ENCODE data around the gene PACRG.
"Not testable (repeated sequence)": the region's sequence is repeated elsewhere in the genome, so short reads cannot be mapped to it uniquely, and the experiment has no call there.

PACRG gene

GRCh38 chr6:163300838-163301237 is 573.1 kb downstream of the PACRG start:
- DNase-seq = no peak

- no peak for DNase-seq
Measured at GRCh38 chr6:163301726-163302635, 574.2 kb downstream of the PACRG start.

DNA sequence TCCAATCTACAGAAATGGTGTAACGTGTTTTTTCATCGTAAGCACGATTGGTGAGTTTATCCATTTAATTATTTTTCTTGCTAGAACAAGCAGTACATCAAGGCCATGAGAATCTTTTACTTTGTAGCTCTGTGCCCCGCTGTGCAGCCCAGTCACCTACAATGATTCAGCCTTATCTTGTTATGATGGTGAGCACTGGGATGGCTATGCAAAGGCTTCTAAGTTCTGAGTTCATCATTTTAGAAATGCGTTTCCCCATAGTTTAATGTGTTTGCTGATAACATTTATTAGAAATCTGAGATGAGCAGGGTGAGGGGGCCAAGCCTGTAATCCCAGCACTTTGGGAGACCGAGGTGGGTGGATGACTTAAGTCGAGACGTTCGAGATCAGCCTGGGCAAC is 575.0 kb downstream of the PACRG start:
- no peak for DNase-seq

DNA sequence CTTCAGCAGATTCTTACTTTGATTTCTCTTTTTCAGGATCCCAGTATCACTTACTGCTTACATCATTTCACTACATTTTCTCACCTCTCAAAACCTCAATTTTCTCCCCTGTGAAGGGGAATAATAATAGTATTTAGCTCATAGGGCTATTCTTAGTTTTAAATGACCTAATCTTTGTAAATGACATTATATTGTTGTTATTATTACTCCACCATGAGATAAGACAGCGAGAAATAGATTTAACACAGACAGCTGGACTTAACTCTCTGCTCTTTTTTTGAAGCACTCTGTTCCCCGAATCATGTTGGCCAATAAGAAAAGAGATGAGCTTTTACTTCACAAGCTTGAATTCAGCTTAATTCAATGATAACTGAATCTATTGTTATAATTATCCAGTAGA is 578.2 kb downstream of the PACRG start:
- DNase-seq = no peak

- no peak for DNase-seq
Measured at GRCh38 chr6:163308629-163309440, 581.1 kb downstream of the PACRG start.

DNA sequence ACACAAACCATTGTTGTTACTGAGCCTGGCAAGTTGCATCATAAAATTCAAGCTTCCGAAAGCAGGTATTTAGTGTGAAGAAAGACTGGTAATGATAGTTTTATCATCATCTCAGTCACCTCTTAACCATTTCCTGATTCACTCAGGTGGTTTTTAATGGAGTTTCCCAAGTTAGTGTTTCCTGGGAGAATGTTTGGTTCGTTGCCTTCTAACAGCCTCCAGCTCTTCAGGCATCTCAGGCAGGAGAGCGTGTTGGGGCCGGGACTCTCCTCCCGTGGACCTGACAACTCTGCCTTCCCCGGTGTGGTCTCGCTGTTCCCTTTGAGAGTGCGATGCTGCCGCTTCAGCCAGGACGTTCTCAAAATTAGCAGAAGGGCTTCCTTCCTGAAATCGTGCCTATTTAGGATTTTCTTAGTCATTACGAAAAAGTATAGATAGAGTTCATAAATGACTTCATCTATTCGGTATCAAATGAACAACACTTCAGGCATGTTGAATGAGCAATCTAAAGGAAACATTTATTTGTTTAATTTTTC is 581.8 kb downstream of the PACRG start:
- no peak for DNase-seq

- DNase-seq = no peak
Measured at GRCh38 chr6:163310096-163310972, 582.6 kb downstream of the PACRG start.

GRCh38 chr6:163310973-163311383 is 583.2 kb downstream of the PACRG start:
- DNase-seq = no peak

DNA sequence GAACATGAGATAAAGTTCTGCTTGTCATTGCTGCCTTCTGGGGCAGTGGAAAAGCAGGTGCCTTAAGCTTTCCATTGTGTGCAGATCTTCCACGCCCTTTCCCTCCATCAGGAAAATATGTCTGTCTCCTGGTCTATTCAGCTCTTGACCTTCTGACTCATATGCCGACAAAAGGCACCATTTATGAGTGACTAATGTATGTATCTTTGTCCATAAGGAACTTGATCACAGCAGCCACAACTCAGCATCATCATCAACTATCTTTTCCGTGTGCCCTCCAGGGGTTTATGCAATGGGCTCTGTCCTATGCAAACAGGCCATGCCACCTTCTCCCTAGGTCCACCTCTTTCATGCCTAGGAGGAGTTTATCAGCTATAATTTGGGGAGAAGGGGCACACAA is 584.1 kb downstream of the PACRG start:
- no peak for DNase-seq

GRCh38 chr6:163313566-163313965 is 585.8 kb downstream of the PACRG start:
- DNase-seq = no peak

- no peak for DNase-seq
Measured at GRCh38 chr6:163313981-163314380, 586.2 kb downstream of the PACRG start.

- no peak for DNase-seq
Measured at GRCh38 chr6:163314791-163315470, 587.2 kb downstream of the PACRG start.

- DNase-seq = not testable (repeated sequence)
Measured at GRCh38 chr6:163316866-163317495, 589.2 kb downstream of the PACRG start.

GRCh38 chr6:163318071-163318786 is 590.5 kb downstream of the PACRG start:
- DNase-seq = no peak

GRCh38 chr6:163319609-163320366 is 592.0 kb downstream of the PACRG start:
- no peak for DNase-seq

DNA sequence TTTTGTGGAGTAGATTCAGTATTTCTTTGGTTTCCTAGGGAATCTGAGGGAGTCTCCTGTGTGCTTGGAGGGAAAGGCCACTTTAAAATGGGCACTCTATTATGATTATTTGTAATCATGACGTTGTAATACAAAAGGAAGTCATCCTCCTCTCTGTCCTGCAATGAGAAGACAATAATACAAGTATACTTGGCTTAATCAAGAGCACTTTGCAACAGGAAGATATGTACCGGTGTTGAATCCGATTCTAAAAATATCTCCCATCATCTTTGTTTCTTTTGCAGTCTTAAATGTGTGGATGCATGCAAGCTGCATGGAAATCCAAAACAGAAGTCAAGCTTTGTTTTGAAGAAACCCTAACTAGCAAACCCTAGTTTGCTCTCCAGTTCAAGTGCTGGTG is 592.6 kb downstream of the PACRG start:
- DNase-seq = no peak

DNA sequence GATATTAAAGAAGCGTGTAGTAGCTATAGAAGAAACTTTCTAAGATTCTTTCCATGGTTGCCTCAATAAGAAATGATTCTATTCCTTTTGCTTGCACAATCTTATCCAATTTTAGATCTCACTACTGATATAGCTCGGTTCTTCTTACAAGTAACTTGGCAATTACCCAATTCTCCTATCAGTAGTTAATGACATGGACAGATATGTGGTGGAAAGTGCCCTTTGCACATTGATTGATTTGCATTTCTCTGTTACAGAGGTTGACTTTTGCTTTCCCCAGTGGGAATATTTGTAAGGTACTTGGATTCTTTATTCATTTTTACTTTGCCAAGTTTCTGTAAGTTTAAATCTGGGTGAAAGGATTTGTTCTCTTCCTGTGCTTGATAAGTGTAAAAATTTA is 593.0 kb downstream of the PACRG start:
- no peak for DNase-seq

DNA sequence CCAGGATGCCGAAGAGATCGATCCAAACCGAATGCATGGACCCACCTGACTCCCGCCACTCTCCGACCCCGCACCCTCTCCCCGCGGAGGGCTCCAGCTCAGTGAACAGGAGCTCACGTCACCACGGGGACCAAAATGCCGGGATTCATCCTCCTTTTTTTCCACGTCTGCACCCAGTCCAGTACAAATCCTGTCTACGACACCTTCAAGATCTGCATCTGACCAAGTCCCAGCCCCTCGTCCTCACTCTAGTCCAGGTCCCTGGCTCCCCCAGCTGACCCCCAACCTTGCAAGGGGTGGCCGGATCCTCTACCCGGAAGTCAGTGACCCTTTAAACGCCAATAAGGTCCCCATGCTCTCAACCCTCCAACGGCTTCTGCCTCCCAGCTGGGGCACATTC is 593.9 kb downstream of the PACRG start:
- no peak for DNase-seq

DNA sequence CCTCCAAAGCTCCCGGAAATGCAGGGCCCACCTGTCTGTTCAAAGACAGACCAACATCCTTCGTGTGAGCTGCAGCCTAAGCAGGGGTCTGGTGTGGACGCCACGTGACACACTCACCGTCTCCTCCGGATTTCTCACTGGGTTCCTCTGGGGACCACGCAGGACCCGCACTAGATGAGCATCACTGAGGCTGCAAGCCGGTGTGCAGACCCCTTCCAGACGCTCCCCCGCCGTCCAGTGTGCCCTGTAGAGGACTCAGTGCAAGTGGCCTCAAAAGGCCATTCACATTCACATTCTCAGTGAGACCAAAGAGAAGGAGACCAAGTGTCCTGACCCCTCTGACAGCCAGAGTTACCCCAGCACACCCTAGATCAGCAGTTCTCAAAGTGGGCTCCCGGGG is 595.5 kb downstream of the PACRG start:
- no peak for DNase-seq

DNA sequence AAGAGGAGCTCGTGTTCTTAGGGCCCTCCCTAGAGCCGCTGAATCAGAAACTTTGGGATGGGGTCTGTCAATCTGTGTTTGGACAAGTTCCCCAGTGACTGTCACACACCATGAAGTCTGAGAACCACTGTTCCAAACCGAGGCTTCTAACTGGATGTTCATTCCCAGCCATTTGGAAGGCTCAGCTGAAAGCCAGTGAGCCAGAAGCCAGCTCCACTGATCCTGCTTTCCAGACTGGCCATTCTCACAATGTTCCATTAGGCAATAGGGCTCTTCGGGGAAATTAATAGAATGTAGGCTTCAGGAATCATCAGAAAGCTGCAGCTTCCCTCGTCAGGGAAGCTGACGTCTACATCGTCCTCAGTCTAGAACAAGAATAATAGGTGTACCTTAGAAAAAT is 595.9 kb downstream of the PACRG start:
- DNase-seq = no peak

Data from activated T-cell treated with anti-CD3 and anti-CD28 coated beads, Interleukin-2, amount 50 U/mL, for 48 hours (primary cell).